ENCODE results near the gene ATP5F1B. TPM values are rescaled to one million over a fixed set of nuclear protein-coding genes. Genes with fewer than 3 reads are reported as not detected.
A peak's percentile ranks its signal among the peaks of the same experiment; 100 is the strongest.

ATP5F1B gene
- total and polyA plus RNA-seq, 9 of the 15 experiments (the other 6 are each of a cell fraction or from before 2014, with no cell fraction given) = 908 to 3,125 (median 1,482) TPM

- TF ChIP-seq NBN (IDR thresholded peaks at IDR 0.05; ENCODE audit: low read depth) (peak; percentile 79), ZBTB5 (IDR thresholded peaks at IDR 0.05) (peak; percentile 85; the same call in 1 of the 2 replicates), HDGF (IDR thresholded peaks at IDR 0.05) (0 out of 2 replicates have a peak, but pooled peaks have one; percentile 54), SNRNP70 (optimal IDR thresholded peaks at IDR 0.05; ENCODE audit: low read depth, low read length) (no peak), MBD2 (IDR thresholded peaks at IDR 0.05; ENCODE audit: borderline replicate concordance, low read depth) (no peak), RBM39 (optimal IDR thresholded peaks at IDR 0.05; ENCODE audit: low read depth, low read length) (peak; percentile 54), NR2C2 (CRISPR knock-in tag; IDR thresholded peaks at IDR 0.05) (no peak), NR2C2 (tag; IDR thresholded peaks at IDR 0.05) (no peak), CBX3 (IDR thresholded peaks at IDR 0.05; ENCODE audit: borderline replicate concordance in 1 of 2, low read length in 2 of 2) (peak in 1 of 2 experiments; percentile 16; a peak in 1 of 3 replicates), CREB3 (tag; conservative IDR thresholded peaks at IDR 0.05; ENCODE audit: low read depth) (no peak), CTCFL (IDR thresholded peaks at IDR 0.05; ENCODE audit: borderline replicate concordance, insufficient read depth, low read depth, low read length, poor library complexity, severe bottlenecking) (peak; percentile 45), SLC30A9 (CRISPR knock-in tag; IDR thresholded peaks at IDR 0.05) (no peak), PKNOX1 (IDR thresholded peaks at IDR 0.05) (no peak), ZBTB12 (CRISPR knock-in tag; IDR thresholded peaks at IDR 0.05) (no peak), RBBP5 (IDR thresholded peaks at IDR 0.05; ENCODE audit: borderline replicate concordance, insufficient read depth, low read length, poor library complexity, severe bottlenecking) (peak; percentile 66), ZNF239 (CRISPR knock-in tag; IDR thresholded peaks at IDR 0.05) (no peak), MYC (IDR thresholded peaks at IDR 0.05; ENCODE audit: low read depth, low read length) (no peak; the same call in 1 of the 2 replicates), MYC (CRISPR knock-in tag; IDR thresholded peaks at IDR 0.05; ENCODE audit: borderline replicate concordance, low read depth) (no peak), GATAD2B (IDR thresholded peaks at IDR 0.05; ENCODE audit: borderline replicate concordance) (peak; percentile 57; the same call in 1 of the 2 replicates), CAMTA2 (CRISPR knock-in tag; conservative IDR thresholded peaks at IDR 0.05) (no peak)
Observed at GRCh38 chr12:56634837-56635791, 10.7 kb downstream of the ATP5F1B start (continued).
